PC-9 (cell line): ENCODE results near the gene NDUFA5.
"Not testable (repeated sequence)": the region's sequence is repeated elsewhere in the genome, so short reads cannot be mapped to it uniquely, and the experiment has no call there.

ENCODE experiments used
- CTCF ChIP-seq: fragments of 200-600 bp; sonication (generic); conservative IDR thresholded peaks from 2 replicates; pipeline ENCODE4 v1.6.1; 2017; ENCODE audit warnings: mixed run types, antibody characterized with exemption, mild to moderate bottlenecking, moderate library complexity
- EZH2 ChIP-seq: fragments of 200-600 bp; sonication (generic); IDR thresholded peaks from 2 replicates; pipeline ENCODE4 v1.8.0; 2017; ENCODE audit warnings: antibody characterized with exemption, low read depth

- not testable (repeated sequence) for TF ChIP-seq EZH2, CTCF
Observed at GRCh38 chr7:123526533-123526932, 31.1 kb downstream of the NDUFA5 start.
